ENCODE data around the gene JAM3. TPM values are rescaled to one million over a fixed set of nuclear protein-coding genes. Genes with fewer than 3 reads are reported as not detected.
"Not testable (repeated sequence)": the region's sequence is repeated elsewhere in the genome, so short reads cannot be mapped to it uniquely, and the experiment has no call there.

The JAM3 gene
- total RNA-seq, 2 donors from 2014 or later: 35.8 to 41.8 TPM

DNA sequence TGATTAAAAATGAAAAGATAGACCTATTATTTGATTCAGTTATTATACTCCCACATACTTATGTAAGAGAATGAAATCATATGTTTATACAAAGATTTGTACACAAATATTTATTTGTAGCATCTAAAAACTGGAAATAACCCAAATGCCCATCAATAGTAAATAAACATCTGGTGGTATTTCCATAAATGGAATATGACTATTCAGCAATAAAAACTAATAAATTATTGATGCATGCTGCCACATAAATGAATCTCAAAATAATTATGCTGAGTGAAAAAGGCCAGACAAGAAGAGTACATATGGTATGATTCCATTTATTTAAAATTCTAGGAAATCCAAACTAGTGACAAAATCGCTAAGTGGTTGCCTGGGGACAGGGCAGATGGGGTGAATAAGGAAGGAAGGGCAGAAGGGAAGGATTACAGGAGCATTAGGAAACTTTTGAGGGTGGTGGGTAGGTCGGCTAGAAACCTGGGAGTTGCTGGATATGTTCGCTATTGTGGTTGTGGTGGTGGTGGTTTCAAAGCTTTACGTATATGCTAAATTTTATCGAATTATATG is 41.5 kb downstream of the JAM3 start:
- 83 to 93% methylated on average over 1 to 3 of the region's 5 CpGs for WGBS, 2 experiments (ENCODE audit: insufficient coverage in 1 of 2, insufficient read length in 1 of 2)
- H3K4me1 Mint-ChIP-seq: peaks cover 6% of the 10 kb centered on the region
- H3K4me3 Mint-ChIP-seq: no peak overlapping the region
- no peaks in the 10 kb centered on the region for H3K27me3 Mint-ChIP-seq (ENCODE audit: insufficient read depth)
- Histone ChIP-seq H3K36me3 (ENCODE audit: control insufficient read depth, insufficient read depth, low read length) (no peaks in the 10 kb centered on the region), H3K4me1 (ENCODE audit: control insufficient read depth, insufficient read depth, low read length) (no peaks in the 10 kb centered on the region), H3K4me3 (ENCODE audit: low read length) (no peak overlapping the region), H3K27ac (ENCODE audit: low read depth, low read length) (no peak overlapping the region), H3K9ac (ENCODE audit: extremely low read depth, low read length, poor library complexity, severe bottlenecking) (no peak overlapping the region), H3K27me3 (ENCODE audit: control insufficient read depth, insufficient read depth, low read length, poor library complexity, severe bottlenecking) (no peaks in the 10 kb centered on the region), H3K9me3 (ENCODE audit: control insufficient read depth, low read length) (peaks cover 7% of the 10 kb centered on the region)
- DNase-seq: no peak
- H3K27ac Mint-ChIP-seq: no peak overlapping the region
- peaks cover 24% of the 10 kb centered on the region for H3K9me3 Mint-ChIP-seq
- peaks cover 4% of the 10 kb centered on the region for H3K36me3 Mint-ChIP-seq (ENCODE audit: low read depth)
- TF ChIP-seq, protein P1, sequence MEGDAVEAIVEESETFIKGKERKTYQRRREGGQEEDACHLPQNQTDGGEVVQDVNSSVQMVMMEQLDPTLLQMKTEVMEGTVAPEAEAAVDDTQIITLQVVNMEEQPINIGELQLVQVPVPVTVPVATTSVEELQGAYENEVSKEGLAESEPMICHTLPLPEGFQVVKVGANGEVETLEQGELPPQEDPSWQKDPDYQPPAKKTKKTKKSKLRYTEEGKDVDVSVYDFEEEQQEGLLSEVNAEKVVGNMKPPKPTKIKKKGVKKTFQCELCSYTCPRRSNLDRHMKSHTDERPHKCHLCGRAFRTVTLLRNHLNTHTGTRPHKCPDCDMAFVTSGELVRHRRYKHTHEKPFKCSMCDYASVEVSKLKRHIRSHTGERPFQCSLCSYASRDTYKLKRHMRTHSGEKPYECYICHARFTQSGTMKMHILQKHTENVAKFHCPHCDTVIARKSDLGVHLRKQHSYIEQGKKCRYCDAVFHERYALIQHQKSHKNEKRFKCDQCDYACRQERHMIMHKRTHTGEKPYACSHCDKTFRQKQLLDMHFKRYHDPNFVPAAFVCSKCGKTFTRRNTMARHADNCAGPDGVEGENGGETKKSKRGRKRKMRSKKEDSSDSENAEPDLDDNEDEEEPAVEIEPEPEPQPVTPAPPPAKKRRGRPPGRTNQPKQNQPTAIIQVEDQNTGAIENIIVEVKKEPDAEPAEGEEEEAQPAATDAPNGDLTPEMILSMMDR (conservative IDR thresholded peaks at IDR 0.05): no peak

DNA sequence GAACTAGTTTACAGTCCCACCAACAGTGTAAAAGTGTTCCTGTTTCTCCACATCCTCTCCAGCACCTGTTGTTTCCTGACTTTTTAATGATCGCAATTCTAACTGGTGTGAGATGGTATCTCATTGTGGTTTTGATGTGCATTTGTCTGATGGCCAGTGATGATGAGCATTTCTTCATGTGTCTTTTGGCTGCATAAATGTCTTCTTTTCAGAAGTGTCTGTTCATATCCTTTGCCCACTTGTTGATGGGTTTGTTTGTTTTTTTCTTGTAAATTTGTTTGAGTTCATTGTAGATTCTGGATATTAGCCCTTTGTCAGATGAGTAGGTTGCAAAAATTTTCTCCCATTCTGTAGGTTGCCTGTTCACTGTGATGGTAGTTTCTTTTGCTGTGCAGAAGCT is 44.9 kb downstream of the JAM3 start:
- H3K4me1 ChIP-seq (ENCODE audit: control insufficient read depth, insufficient read depth, low read length); H3K36me3 ChIP-seq (ENCODE audit: control insufficient read depth, insufficient read depth, low read length); H3K4me3 Mint-ChIP-seq; H3K9me3 ChIP-seq (ENCODE audit: control insufficient read depth, low read length); H3K27ac Mint-ChIP-seq; H3K27ac ChIP-seq (ENCODE audit: low read depth, low read length); H3K9ac ChIP-seq (ENCODE audit: extremely low read depth, low read length, poor library complexity, severe bottlenecking); H3K27me3 ChIP-seq (ENCODE audit: control insufficient read depth, insufficient read depth, low read length, poor library complexity, severe bottlenecking); H3K27me3 Mint-ChIP-seq (ENCODE audit: insufficient read depth); H3K36me3 Mint-ChIP-seq (ENCODE audit: low read depth); DNase-seq; H3K4me3 ChIP-seq (ENCODE audit: low read length); H3K9me3 Mint-ChIP-seq: not testable (repeated sequence)
- peaks cover 14% of the 10 kb centered on the region for H3K4me1 Mint-ChIP-seq
- 100% methylated on average over 1 of the region's 1 CpG; no CpG with 5 or more reads in 1 of the 2 experiments for WGBS, 2 experiments (ENCODE audit: insufficient coverage in 1 of 2, insufficient read length in 1 of 2)

GRCh38 chr11:134116210-134116609 is 47.3 kb downstream of the JAM3 start:
- Histone ChIP-seq H3K27me3 (ENCODE audit: control insufficient read depth, insufficient read depth, low read length, poor library complexity, severe bottlenecking) (no peaks in the 10 kb centered on the region), H3K36me3 (ENCODE audit: control insufficient read depth, insufficient read depth, low read length) (no peaks in the 10 kb centered on the region), H3K27ac (ENCODE audit: low read depth, low read length) (no peak overlapping the region), H3K9ac (ENCODE audit: extremely low read depth, low read length, poor library complexity, severe bottlenecking) (no peak overlapping the region), H3K9me3 (ENCODE audit: control insufficient read depth, low read length) (no peaks in the 10 kb centered on the region), H3K4me3 (ENCODE audit: low read length) (no peak overlapping the region), H3K4me1 (ENCODE audit: control insufficient read depth, insufficient read depth, low read length) (no peaks in the 10 kb centered on the region)
- H3K4me1 Mint-ChIP-seq: peaks cover 13% of the 10 kb centered on the region
- no peaks in the 10 kb centered on the region for H3K27me3 Mint-ChIP-seq (ENCODE audit: insufficient read depth)
- H3K36me3 Mint-ChIP-seq (ENCODE audit: low read depth): peaks cover 4% of the 10 kb centered on the region
- H3K9me3 Mint-ChIP-seq: no peaks in the 10 kb centered on the region
- TF ChIP-seq, protein P1 (conservative IDR thresholded peaks at IDR 0.05): no peak
- 100% methylated on average over 1 of the region's 1 CpG; no CpG with 5 or more reads in 1 of the 2 experiments for WGBS, 2 experiments (ENCODE audit: insufficient coverage in 1 of 2, insufficient read length in 1 of 2)
- no peak overlapping the region for H3K27ac Mint-ChIP-seq
- H3K4me3 Mint-ChIP-seq: no peak overlapping the region
- DNase-seq: no peak

- Histone ChIP-seq H3K27ac (ENCODE audit: low read depth, low read length) (no peak overlapping the region), H3K27me3 (ENCODE audit: control insufficient read depth, insufficient read depth, low read length, poor library complexity, severe bottlenecking) (no peaks in the 10 kb centered on the region), H3K4me1 (ENCODE audit: control insufficient read depth, insufficient read depth, low read length) (no peaks in the 10 kb centered on the region), H3K36me3 (ENCODE audit: control insufficient read depth, insufficient read depth, low read length) (no peaks in the 10 kb centered on the region), H3K9ac (ENCODE audit: extremely low read depth, low read length, poor library complexity, severe bottlenecking) (no peak overlapping the region), H3K4me3 (ENCODE audit: low read length) (no peak overlapping the region), H3K9me3 (ENCODE audit: control insufficient read depth, low read length) (no peaks in the 10 kb centered on the region)
- DNase-seq: no peak
- H3K36me3 Mint-ChIP-seq (ENCODE audit: low read depth): no peaks in the 10 kb centered on the region
- H3K4me3 Mint-ChIP-seq: no peak overlapping the region
- peaks cover 15% of the 10 kb centered on the region for H3K4me1 Mint-ChIP-seq
- no peak overlapping the region for H3K27ac Mint-ChIP-seq
- H3K9me3 Mint-ChIP-seq: no peaks in the 10 kb centered on the region
- no peaks in the 10 kb centered on the region for H3K27me3 Mint-ChIP-seq (ENCODE audit: insufficient read depth)
- TF ChIP-seq, protein P1 (conservative IDR thresholded peaks at IDR 0.05): no peak
These were observed 49.1 kb downstream of the JAM3 start for GRCh38 chr11:134118006-134118405.

Data from endodermal cell (in vitro differentiated cells).